HG02759 (cell line): ENCODE data around the gene COTL1.
"Not testable (repeated sequence)": the region's sequence is repeated elsewhere in the genome, so short reads cannot be mapped to it uniquely, and the experiment has no call there.

ENCODE experiments used
- ATAC-seq: cut with Tn5 transposase; IDR thresholded peaks from one replicate; pipeline ENCODE4 v1.9.1; 2021; ENCODE audit warnings: mild to moderate bottlenecking, moderate library complexity; ENCODE audit not compliant: unreplicated experiment

Gene COTL1

GRCh38 chr16:84643674-84644073 lies 25.8 kb upstream of the COTL1 start:
- ATAC-seq, result no peak

- no peak for ATAC-seq
Observed at GRCh38 chr16:84643180-84643583, 25.3 kb upstream of the COTL1 start.

GRCh38 chr16:84641643-84642358 lies 23.9 kb upstream of the COTL1 start:
- ATAC-seq, result no peak

GRCh38 chr16:84640145-84640544 lies 22.3 kb upstream of the COTL1 start:
- ATAC-seq, result no peak

GRCh38 chr16:84638231-84638806 lies 20.4 kb upstream of the COTL1 start:
- ATAC-seq, result no peak

- ATAC-seq, result no peak
Observed at GRCh38 chr16:84637709-84638108, 19.8 kb upstream of the COTL1 start.

GRCh38 chr16:84635702-84636101 lies 17.8 kb upstream of the COTL1 start:
- no peak for ATAC-seq

- no peak for ATAC-seq
Observed at GRCh38 chr16:84633622-84634021, 15.7 kb upstream of the COTL1 start.

GRCh38 chr16:84632862-84633261 lies 15.0 kb upstream of the COTL1 start:
- ATAC-seq, result not testable (repeated sequence)

- ATAC-seq, result no peak
Observed at GRCh38 chr16:84631886-84632285, 14.0 kb upstream of the COTL1 start.

GRCh38 chr16:84631153-84631466 lies 13.2 kb upstream of the COTL1 start:
- ATAC-seq, result no peak

GRCh38 chr16:84630446-84631152 lies 12.7 kb upstream of the COTL1 start:
- no peak for ATAC-seq

- ATAC-seq, result no peak
Observed at GRCh38 chr16:84630009-84630408, 12.1 kb upstream of the COTL1 start.

- no peak for ATAC-seq
Observed at GRCh38 chr16:84629580-84629979, 11.7 kb upstream of the COTL1 start.

- ATAC-seq, result no peak
Observed at GRCh38 chr16:84628226-84628731, 10.4 kb upstream of the COTL1 start.

- no peak for ATAC-seq
Observed at GRCh38 chr16:84625556-84625955, 7.7 kb upstream of the COTL1 start.

GRCh38 chr16:84620913-84621312 lies 3.0 kb upstream of the COTL1 start:
- ATAC-seq, result not testable (repeated sequence)

- ATAC-seq, result no peak
Observed at GRCh38 chr16:84618581-84619460, 943 bp upstream of the COTL1 start.

- ATAC-seq, result peak; percentile 36
Observed at GRCh38 chr16:84617041-84617790, 662 bp downstream of the COTL1 start.

- no peak for ATAC-seq
Observed at GRCh38 chr16:84616515-84616914, 1.4 kb downstream of the COTL1 start.
